Stimulated activated CD4-positive, alpha-beta T cell treated with anti-CD3 and anti-CD28 coated beads, TNF-alpha, amount 100 ng/mL, for 24 hours (primary cell): Measurements from ENCODE around the gene TTC27.

ENCODE experiments used
- DNase-seq, 3 experiments: peaks; one replicate each; pipeline ENCODE4 v3.0.0-alpha.2; 2020; ENCODE audit warnings: low read depth in 3 of 3

Gene TTC27

GRCh38 chr2:32668254-32668653 lies 40.4 kb downstream of the TTC27 start:
- DNase-seq: no peak

- no peak for DNase-seq
These were observed 44.2 kb downstream of the TTC27 start for GRCh38 chr2:32671885-32672533.

- no peak for DNase-seq
These were observed 51.0 kb downstream of the TTC27 start for GRCh38 chr2:32678825-32679224.

- no peak for DNase-seq
These were observed 53.1 kb downstream of the TTC27 start for GRCh38 chr2:32680942-32681341.

GRCh38 chr2:32683520-32684086 lies 55.8 kb downstream of the TTC27 start:
- no peak for DNase-seq

GRCh38 chr2:32688541-32688940 lies 60.7 kb downstream of the TTC27 start:
- no peak for DNase-seq

GRCh38 chr2:32691678-32692077 lies 63.8 kb downstream of the TTC27 start:
- no peak for DNase-seq

GRCh38 chr2:32696439-32696838 lies 68.6 kb downstream of the TTC27 start:
- no peak for DNase-seq

- DNase-seq: no peak
These were observed 69.3 kb downstream of the TTC27 start for GRCh38 chr2:32697156-32697555.

GRCh38 chr2:32699151-32699550 lies 71.3 kb downstream of the TTC27 start:
- DNase-seq: no peak

- no peak for DNase-seq
These were observed 74.0 kb downstream of the TTC27 start for GRCh38 chr2:32701806-32702205.

- no peak for DNase-seq
These were observed 74.6 kb downstream of the TTC27 start for GRCh38 chr2:32702303-32703064.

GRCh38 chr2:32706815-32707579 lies 79.1 kb downstream of the TTC27 start:
- DNase-seq: no peak

- DNase-seq: no peak
These were observed 83.4 kb downstream of the TTC27 start for GRCh38 chr2:32711219-32711618.

GRCh38 chr2:32711908-32712501 lies 84.2 kb downstream of the TTC27 start:
- DNase-seq: no peak

GRCh38 chr2:32712870-32713269 lies 85.0 kb downstream of the TTC27 start:
- DNase-seq: no peak

GRCh38 chr2:32714521-32714920 lies 86.7 kb downstream of the TTC27 start:
- no peak for DNase-seq

- DNase-seq: no peak
These were observed 87.6 kb downstream of the TTC27 start for GRCh38 chr2:32715391-32715841.

- DNase-seq: no peak
These were observed 88.1 kb downstream of the TTC27 start for GRCh38 chr2:32715981-32716380.

- DNase-seq: no peak
These were observed 88.7 kb downstream of the TTC27 start for GRCh38 chr2:32716598-32716997.

- no peak for DNase-seq
These were observed 90.9 kb downstream of the TTC27 start for GRCh38 chr2:32718752-32719151.

- no peak for DNase-seq
These were observed 91.6 kb downstream of the TTC27 start for GRCh38 chr2:32719430-32719829.
